A549 (cell line): Measurements from ENCODE around the gene SLC6A2.

Source experiments
- CTCF ChIP-seq: fragments of >200 bp; sonication (Bioruptor Twin); formaldehyde crosslinking; IDR thresholded peaks from 3 replicates; pipeline ENCODE4 v1.5.1; 2016
- POLR2A ChIP-seq: IDR thresholded peaks from 2 replicates; pipeline ENCODE4 v1.6.1; 2012; ENCODE audit warnings: mild to moderate bottlenecking, low read length
- TF ChIP-seq, protein P1 (sequence below): fragments of 200-600 bp; sonication (generic); IDR thresholded peaks from 2 replicates; pipeline ENCODE4 v1.6.1; 2016; ENCODE audit warnings: antibody characterized with exemption, mild to moderate bottlenecking, moderate library complexity

DNA sequence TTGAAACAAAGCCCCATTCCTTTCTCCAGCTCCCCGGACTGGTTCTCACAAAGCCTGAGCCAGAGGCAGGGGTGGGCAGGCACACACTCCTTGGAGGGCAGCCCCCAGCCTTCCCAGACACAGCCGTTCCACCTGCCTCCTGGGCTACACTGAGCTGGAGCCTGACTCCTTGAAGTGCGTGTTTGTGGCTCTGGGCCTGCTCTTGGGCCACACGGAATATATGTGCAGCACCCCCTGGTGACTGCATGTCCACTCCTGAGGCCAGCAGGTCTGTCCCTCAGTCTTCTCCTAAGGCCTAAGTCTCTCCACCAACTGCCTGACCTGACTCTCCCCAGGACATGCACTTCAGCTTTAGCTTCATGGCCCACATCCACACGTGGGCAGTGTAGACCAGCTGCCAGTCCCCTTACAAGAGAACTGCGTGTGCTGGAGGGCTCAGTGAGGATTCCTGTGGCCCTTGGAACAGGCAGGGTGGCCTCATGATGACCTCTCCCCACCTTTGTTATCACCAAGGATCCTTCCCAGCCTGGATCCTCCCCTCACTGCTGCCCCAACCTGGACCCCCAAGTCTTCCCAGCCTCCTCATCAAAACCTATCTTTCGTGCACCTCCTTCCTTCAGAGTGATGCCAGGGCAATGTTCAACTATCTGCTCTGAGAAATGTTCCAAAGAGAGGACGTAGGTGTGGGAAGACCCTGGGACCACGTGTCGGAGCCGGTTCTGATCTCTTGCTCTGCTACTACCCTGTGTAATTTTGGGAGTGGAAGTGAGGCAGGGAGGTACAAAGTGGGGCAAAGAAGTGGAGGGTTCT, 12.4 kb upstream of the SLC6A2 start:
- no peak for TF ChIP-seq CTCF
- no peak for TF ChIP-seq POLR2A
- TF ChIP-seq, protein P1, sequence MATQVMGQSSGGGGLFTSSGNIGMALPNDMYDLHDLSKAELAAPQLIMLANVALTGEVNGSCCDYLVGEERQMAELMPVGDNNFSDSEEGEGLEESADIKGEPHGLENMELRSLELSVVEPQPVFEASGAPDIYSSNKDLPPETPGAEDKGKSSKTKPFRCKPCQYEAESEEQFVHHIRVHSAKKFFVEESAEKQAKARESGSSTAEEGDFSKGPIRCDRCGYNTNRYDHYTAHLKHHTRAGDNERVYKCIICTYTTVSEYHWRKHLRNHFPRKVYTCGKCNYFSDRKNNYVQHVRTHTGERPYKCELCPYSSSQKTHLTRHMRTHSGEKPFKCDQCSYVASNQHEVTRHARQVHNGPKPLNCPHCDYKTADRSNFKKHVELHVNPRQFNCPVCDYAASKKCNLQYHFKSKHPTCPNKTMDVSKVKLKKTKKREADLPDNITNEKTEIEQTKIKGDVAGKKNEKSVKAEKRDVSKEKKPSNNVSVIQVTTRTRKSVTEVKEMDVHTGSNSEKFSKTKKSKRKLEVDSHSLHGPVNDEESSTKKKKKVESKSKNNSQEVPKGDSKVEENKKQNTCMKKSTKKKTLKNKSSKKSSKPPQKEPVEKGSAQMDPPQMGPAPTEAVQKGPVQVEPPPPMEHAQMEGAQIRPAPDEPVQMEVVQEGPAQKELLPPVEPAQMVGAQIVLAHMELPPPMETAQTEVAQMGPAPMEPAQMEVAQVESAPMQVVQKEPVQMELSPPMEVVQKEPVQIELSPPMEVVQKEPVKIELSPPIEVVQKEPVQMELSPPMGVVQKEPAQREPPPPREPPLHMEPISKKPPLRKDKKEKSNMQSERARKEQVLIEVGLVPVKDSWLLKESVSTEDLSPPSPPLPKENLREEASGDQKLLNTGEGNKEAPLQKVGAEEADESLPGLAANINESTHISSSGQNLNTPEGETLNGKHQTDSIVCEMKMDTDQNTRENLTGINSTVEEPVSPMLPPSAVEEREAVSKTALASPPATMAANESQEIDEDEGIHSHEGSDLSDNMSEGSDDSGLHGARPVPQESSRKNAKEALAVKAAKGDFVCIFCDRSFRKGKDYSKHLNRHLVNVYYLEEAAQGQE, result no peak
